H1 (cell line): ENCODE data around the gene FARP2.

Source experiments
- BRCA1 ChIP-seq: IDR thresholded peaks from 2 replicates; pipeline ENCODE4 v1.6.1; 2012; ENCODE audit warnings: low read depth, low read length, improper control_type of control experiment
- HDAC2 ChIP-seq, 2 experiments: fragments of 300-600 bp in 1 of 2; sonication (generic) in 1 of 2; IDR thresholded peaks; 2 replicates each; pipeline ENCODE4 v1.6.1; 2011 to 2012; ENCODE audit warnings: low read depth in 2 of 2, low read length in 2 of 2, mild to moderate bottlenecking in 2 of 2, moderate library complexity in 2 of 2, borderline replicate concordance in 1 of 2, inconsistent platforms in 1 of 2
- JUN ChIP-seq: IDR thresholded peaks from 2 replicates; pipeline ENCODE4 v1.6.1; 2011; ENCODE audit warnings: low read depth, mild to moderate bottlenecking, improper control_type of control experiment, low read length
- TF ChIP-seq, protein P1 (sequence below): IDR thresholded peaks from 2 replicates; pipeline ENCODE4 v1.6.1; 2012; ENCODE audit warnings: inconsistent platforms

DNA sequence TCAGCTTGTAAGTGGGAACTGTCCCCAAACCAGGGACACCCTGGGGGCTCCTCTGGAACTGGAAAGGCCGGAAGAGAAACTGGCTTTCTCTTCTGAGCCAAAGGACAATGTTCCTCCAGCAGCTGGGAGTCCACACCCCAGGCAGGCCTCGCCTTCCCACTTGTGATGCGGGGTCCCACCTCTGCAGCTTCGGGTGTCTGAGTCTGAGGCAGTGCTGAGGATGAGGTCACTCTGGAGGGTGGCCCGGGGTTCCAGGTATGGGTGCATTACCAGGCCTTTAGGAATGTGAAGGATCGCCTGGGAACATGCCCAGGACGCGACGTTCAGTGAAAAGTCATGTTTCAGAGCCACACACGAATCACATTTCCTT lies 184.3 kb downstream of the FARP2 start:
- no peak for TF ChIP-seq HDAC2 (IDR thresholded peaks at IDR 0.05; ENCODE audit: borderline replicate concordance in 1 of 2, low read depth in 2 of 2, low read length in 2 of 2)
- TF ChIP-seq, protein P1, sequence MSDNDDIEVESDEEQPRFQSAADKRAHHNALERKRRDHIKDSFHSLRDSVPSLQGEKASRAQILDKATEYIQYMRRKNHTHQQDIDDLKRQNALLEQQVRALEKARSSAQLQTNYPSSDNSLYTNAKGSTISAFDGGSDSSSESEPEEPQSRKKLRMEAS = no peak
- no peak for TF ChIP-seq BRCA1
- no peak for TF ChIP-seq JUN
